Endothelial cell (in vitro differentiated cells): Measurements from ENCODE around the gene MOB1A. TPM values are rescaled to one million over a fixed set of nuclear protein-coding genes. Genes with fewer than 3 reads are reported as not detected.

Experiments used
- DNase-seq: peaks from one replicate; pipeline ENCODE4 v3.0.0; 2021; ENCODE audit warnings: low spot score
- H3K27ac Mint-ChIP-seq: one replicate; pipeline ENCODE4 v1.8.0; 2021; ENCODE audit warnings: mixed read lengths, inconsistent platforms; ENCODE audit not compliant: unreplicated experiment
- H3K27me3 Mint-ChIP-seq: one replicate; pipeline ENCODE4 v1.8.0; 2021; ENCODE audit warnings: mild to moderate bottlenecking, moderate library complexity, mixed read lengths, inconsistent platforms; ENCODE audit not compliant: unreplicated experiment
- H3K36me3 Mint-ChIP-seq: one replicate; pipeline ENCODE4 v1.8.0; 2021; ENCODE audit warnings: mild to moderate bottlenecking, low read depth, mixed read lengths, inconsistent platforms; ENCODE audit not compliant: unreplicated experiment
- H3K4me1 Mint-ChIP-seq: one replicate; pipeline ENCODE4 v1.8.0; 2021; ENCODE audit warnings: mild to moderate bottlenecking, mixed read lengths, inconsistent platforms; ENCODE audit not compliant: unreplicated experiment
- H3K4me3 Mint-ChIP-seq: one replicate; pipeline ENCODE4 v1.8.0; 2021; ENCODE audit warnings: mild to moderate bottlenecking, mixed read lengths, inconsistent platforms; ENCODE audit not compliant: unreplicated experiment
- H3K9me3 Mint-ChIP-seq: one replicate; pipeline ENCODE4 v1.8.0; 2021; ENCODE audit warnings: mixed read lengths, inconsistent platforms; ENCODE audit not compliant: unreplicated experiment
- CTCF ChIP-seq: fragments of 200-600 bp; sonication (generic); IDR thresholded peaks from one replicate; pipeline ENCODE4 v1.5.0; 2021; ENCODE audit warnings: antibody characterized with exemption; ENCODE audit not compliant: unreplicated experiment
- total RNA-seq: library from RNA; stranded (reverse); fragmentation: NEBNext Ultra II Directional; extraction: Animal tissue kit (Norgen Biotek cat#: 25700); gene quantifications from one replicate; pipeline ENCODE4 v1.2.1, GENCODE V29; 2021; ENCODE audit not compliant: unreplicated experiment

MOB1A gene
- total RNA-seq, 1 donor from 2014 or later: 85.3 TPM

GRCh38 chr2:74199275-74199701 lies 20.6 kb upstream of the MOB1A start:
- Mint-ChIP-seq H3K27ac (peak overlapping the region; percentile 82), H3K4me3 (peak overlapping the region; percentile 95), H3K27me3 (peaks cover 2% of the 10 kb centered on the region), H3K9me3 (no peaks in the 10 kb centered on the region), H3K36me3 (no peaks in the 10 kb centered on the region), H3K4me1 (peaks cover 12% of the 10 kb centered on the region)
- no peak for TF ChIP-seq CTCF
- no peak for DNase-seq

GRCh38 chr2:74198461-74199274 lies 20.0 kb upstream of the MOB1A start, which contains the start of gene MTHFD2:
Gene MTHFD2 (plus strand): TSS chr2:74198615. CDS start chr2:74198642, 27 bp downstream.
- Mint-ChIP-seq H3K27ac (peak within 1 kb of the TSS; percentile 94), H3K36me3 (no peaks in the 10 kb centered on the region), H3K9me3 (no peaks in the 10 kb centered on the region), H3K4me1 (peaks cover 12% of the 10 kb centered on the region), H3K27me3 (peaks cover 2% of the 10 kb centered on the region), H3K4me3 (peak within 1 kb of the TSS; percentile 97)
- peak; percentile 91 for DNase-seq
- TF ChIP-seq CTCF: peak; percentile 85

- peak overlapping the region; percentile 97 for H3K4me3 Mint-ChIP-seq
- H3K36me3 Mint-ChIP-seq: no peaks in the 10 kb centered on the region
Observed at GRCh38 chr2:74198023-74198460, 19.4 kb upstream of the MOB1A start.

GRCh38 chr2:74197049-74197448 lies 18.4 kb upstream of the MOB1A start:
- no peak for DNase-seq
- H3K4me3 Mint-ChIP-seq: no peak overlapping the region
- peaks cover 2% of the 10 kb centered on the region for H3K27me3 Mint-ChIP-seq
- TF ChIP-seq CTCF: no peak
- H3K9me3 Mint-ChIP-seq: no peaks in the 10 kb centered on the region
- H3K36me3 Mint-ChIP-seq: no peaks in the 10 kb centered on the region
- peaks cover 12% of the 10 kb centered on the region for H3K4me1 Mint-ChIP-seq
- peak overlapping the region; percentile 20 for H3K27ac Mint-ChIP-seq

More at GRCh38 chr2:74198023-74198460, 19.4 kb upstream of the MOB1A start:
- H3K4me1 Mint-ChIP-seq: peaks cover 12% of the 10 kb centered on the region
- no peak for DNase-seq
- H3K27me3 Mint-ChIP-seq: peaks cover 2% of the 10 kb centered on the region
- no peak for TF ChIP-seq CTCF
- no peak overlapping the region for H3K27ac Mint-ChIP-seq
- H3K9me3 Mint-ChIP-seq: no peaks in the 10 kb centered on the region

- Mint-ChIP-seq H3K27ac (no peak overlapping the region), H3K4me3 (no peak overlapping the region), H3K36me3 (no peaks in the 10 kb centered on the region), H3K4me1 (peaks cover 9% of the 10 kb centered on the region), H3K9me3 (no peaks in the 10 kb centered on the region), H3K27me3 (peaks cover 2% of the 10 kb centered on the region)
- no peak for TF ChIP-seq CTCF
- no peak for DNase-seq
Observed at GRCh38 chr2:74194799-74195198, 16.1 kb upstream of the MOB1A start.
